ENCODE results near the gene AIMP2.
"Not testable (repeated sequence)": the region's sequence is repeated elsewhere in the genome, so short reads cannot be mapped to it uniquely, and the experiment has no call there.

AIMP2 gene

DNA sequence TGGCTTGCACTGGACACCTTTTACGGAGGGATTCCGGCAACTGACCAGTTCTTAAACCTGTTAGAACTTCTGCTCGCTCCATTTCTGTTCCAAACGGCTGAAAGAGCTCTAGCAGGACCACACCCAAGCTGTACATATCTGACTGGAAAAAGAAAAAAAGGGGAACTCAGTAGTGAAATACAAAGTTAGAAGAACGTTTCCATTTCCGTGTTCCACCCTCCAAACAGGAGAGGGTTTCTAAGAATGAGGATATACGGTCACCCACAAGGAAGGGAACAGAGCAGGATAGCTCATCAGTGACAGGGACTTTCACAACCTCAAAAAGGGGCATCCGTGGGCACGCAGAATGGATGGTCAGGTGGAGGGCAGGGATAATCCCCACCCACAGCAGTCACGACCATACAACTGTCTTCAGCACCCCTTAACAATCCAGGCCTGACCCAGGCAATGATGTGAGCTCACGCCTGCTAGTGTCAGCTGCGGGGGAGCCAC is 17.8 kb downstream of the AIMP2 start:
- peak; percentile 91 for DNase-seq

DNA sequence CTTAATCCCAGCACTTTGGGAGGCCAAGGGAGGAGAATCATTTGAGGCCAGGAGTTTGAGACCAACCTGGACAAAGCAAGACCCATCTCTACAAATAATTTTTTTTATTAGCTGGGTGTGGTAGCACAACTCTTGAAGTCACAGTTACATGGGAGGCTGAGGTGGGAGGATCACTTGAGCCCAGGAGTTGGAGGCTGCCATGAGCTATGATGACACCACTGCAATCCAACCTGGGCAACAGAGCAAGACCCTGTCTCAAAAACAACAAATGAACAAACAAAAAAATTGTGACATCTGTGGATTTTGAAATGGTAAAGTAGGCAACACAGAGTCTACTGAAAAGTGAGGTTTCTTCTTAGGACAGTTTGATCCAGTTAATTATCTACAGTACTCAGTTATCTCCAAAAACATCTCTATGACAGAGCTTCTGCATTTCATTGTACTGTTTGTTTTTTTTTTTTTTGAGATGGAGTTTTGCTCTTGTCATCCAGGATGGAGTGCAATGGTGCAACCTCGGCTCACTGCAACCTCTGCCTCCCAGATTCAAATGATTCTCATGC is 18.8 kb downstream of the AIMP2 start:
- no peak for DNase-seq

DNA sequence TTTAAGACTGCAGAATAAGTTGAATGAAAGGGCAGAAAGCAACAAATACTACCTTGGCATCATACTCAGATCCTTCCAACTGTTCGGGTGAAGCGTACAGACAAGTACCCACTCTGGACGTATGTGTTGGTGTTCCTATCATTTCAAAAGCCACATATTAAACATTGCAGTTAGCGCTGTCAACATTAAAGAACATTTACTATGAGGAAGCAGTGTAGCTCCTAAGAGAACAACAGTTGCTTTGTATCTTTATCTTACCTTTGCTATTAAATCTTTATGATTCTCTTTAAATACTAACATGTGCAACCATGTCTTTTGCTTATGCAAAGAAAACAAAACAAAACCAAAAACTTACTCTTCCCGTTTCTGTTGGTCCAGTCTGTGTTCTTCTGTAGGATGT is 19.5 kb downstream of the AIMP2 start:
- DNase-seq: no peak

DNA sequence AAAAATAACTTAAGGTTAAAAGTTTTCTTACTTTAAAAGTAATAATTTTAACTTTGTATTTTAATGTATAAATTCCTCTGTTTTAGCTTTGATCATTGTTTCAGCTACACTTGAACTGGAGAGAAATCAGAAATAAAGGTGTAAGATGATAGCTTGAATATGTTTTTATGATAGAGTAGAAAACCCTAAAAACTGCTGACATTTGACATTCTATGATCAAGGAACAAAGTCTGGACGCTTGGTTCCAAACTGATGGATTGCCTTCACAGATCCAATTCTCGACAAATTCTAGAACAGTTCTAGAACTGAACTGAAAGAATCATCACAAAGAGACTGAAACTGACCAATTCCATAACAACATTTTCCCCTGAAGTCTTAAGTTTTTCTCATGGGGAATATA is 21.9 kb downstream of the AIMP2 start, which contains the start of gene ANKRD61:
Gene ANKRD61 (plus strand): TSS at position 389 of the 400 bp plus-strand sequence. CDS start 0 bp downstream, at position 389.
- no peak for DNase-seq

DNA sequence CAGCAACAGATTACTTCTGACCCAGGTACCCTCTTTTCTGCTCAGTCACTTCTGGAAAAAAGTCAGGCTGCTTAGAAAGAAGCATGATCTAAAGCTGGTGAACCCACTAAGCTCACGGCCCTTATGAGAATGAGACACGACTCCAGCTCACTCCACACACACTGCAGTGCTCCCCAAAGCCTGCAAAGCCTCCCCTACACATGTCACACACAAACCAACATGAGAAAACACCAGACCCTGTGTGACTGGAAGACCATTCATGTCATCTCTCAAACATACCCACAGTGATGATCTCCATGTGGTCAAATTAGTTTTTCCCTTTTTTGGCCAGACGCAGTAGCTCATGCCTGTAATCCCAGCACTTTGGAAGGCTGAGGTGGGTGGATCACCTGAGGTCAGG is 22.5 kb downstream of the AIMP2 start:
- DNase-seq: no peak

DNA sequence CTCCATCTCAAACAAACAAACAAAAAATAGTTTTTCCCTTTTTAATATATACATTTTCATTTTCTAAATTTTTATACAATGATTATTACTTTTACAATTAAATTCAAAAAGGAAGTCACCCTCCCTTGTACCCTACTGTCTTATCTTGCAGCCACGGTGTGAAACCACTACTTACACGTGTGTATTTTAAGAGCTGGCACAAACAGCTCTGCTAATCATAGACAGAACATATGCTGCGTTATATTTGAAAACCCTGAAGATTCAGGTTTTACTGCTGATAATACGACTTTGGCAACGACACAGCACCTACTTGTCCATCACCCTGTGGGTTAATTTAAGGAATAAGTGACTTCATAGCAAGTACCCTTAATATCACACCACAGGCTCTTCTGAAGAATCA is 23.1 kb downstream of the AIMP2 start:
- no peak for DNase-seq

DNA sequence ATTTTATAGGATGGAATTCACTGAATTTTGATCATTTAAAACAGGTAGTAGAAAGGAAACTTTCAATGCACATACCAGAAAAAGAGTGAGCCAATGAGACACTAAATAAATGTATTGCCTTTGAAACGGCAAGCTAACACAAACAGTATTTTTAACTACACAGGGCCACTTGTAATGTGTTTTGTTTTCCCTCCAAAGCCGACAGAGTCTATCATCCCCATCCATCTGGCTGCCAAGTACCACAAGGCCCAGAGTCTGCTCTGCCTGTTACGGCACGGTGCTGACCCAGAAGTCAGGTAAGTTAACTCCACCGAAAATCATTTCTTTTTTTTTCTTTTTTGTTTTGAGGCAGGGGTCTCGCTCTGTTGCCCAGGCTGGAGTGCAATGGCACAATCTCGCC is 23.6 kb downstream of the AIMP2 start:
- DNase-seq: no peak

DNA sequence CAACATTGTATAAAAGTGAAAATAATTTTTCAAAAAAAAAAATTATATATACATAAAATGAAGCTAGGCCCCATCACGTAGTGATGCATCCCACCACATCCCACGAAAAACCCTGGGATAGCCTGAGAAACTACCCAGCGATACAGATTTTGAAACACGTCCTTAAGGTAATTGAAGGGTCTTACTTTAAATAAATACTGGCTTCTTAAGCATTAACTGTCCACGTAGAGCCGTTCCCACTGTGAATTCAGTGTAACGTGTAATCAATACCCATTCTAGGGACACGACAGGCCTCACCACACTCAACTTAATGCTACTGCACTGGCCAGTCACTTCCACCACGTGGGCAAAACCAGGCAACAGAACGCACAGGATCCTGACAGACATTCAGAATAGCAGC is 26.1 kb downstream of the AIMP2 start:
- no peak for DNase-seq

DNA sequence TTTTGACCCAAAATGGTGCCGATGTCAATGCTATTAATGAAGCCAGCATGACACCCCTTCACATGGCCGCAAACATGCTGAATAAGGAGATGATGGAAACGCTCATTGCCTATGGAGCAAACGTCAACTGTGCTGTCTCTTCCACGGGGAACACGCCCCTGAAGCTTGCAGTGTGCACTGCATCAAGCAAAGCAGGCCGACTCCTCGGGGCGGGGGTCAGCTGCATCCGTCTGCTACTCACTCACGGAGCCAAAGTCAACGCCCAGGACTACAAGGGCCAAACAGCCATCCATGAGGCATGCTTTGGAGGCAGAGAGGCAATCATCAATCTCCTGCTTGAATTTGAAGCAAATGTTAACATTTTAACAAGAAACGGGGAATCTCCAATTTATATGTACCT is 26.6 kb downstream of the AIMP2 start:
- no peak for DNase-seq

DNA sequence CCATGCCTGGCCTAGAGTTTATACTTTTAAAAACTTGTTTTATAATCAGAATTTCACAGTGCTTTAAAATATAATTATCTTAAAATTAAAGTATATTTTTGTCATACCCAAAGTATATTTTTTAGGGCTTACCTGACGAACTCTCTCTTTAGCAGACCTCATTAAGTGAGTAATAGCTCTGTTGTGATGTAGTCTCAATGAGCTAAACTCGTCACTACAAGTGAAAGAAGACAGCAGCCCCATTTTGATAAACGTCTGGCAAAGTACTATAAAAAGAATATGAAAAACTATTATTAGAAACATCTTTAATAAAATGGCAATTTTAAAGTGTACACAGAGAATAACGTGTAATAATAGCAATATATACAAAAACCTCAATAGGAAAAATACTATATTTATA is 40.7 kb downstream of the AIMP2 start:
- DNase-seq: no peak

DNA sequence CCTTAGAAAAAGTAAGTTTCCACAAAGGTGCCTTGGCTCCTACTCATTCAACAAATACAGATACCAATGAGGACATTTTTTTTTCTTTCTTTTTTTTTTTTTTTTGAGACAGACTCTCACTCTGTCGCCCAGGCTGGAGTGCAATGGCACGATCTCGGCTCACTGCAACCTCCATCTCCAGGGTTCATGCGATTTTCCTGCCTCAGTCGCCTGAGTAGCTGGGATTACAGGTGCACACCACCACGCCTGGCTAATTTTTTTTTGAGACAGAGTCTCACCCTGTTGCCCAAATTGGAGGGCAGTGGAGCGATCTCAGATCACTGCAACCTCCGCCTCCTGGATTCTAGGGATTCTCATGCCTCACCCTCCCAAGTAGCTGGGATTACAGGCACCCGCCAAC is 42.1 kb downstream of the AIMP2 start:
- DNase-seq: not testable (repeated sequence)

DNA sequence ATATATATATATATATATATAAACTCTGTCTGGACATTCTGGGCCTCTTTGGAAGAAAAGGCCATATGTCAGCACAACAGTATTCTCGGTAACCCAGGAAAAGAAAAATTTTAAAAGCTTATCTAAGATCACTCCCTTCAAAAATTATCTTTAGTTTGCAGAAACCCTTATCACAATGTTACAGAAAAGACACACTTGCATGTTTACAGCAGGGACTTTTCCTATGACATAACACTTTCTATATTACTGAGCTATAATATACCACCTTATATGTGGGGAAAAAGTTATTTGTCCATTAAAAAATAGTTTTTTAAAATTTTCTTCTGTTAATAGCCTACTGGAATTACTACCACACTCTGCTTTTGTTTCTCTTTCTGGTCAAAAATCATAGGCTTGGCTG is 47.5 kb downstream of the AIMP2 start:
- no peak for DNase-seq

DNA sequence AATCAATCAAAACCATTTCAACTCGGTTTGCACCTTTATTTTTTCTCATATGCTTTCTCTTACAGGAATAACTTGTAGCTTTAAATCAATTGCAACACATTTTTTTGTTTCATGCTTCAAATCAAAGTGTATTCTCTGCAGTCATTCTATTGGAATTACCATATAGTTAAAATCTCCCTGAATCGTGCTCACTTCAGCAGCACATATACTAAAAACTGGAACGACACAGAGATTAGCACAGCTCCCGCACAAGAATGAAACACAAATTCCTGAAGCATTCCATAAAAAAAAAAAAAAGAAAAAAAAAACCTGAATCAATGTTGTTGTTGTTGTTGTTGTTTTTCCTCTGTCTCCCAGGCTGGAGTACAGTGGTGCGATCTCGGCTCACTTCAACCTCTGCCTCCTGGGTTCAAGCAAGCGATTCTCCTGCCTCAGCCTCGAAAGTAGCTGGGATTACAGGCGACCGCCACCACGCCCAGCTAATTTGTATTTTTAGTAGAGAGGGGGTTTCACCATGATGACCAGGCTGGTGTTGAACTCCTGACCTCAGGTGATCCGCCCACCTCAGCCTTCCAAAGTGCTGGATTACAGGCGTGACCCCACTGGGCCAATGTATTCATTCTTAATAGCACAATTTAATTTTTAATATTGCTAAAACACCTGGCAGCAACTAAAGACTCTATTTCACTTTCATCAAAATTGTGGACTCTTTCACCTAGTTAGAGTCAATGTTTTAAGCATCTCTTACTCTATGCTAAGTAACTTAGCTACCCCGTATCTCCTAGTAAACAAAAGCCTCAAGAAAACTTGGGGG is 48.5 kb downstream of the AIMP2 start:
- DNase-seq: no peak

DNA sequence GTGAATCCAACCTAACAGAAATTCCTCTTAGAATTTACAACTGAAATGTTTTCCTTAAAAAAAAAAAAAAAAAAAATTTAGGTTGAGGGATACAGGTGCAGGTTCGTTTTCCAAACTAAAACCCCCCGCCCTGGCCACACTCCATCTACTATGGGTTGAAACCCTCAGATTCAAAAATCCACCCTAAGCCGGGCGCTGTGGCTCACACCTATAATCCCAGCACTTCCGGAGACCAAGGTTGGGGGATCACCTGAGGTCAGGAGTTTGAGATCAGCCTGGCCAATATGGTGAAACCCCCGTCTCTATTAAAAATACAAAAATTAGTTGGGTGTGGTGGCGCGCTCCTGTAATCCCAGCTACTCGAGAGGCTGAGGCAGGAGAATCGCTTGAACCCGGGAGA is 50.9 kb downstream of the AIMP2 start:
- not testable (repeated sequence) for DNase-seq

DNA sequence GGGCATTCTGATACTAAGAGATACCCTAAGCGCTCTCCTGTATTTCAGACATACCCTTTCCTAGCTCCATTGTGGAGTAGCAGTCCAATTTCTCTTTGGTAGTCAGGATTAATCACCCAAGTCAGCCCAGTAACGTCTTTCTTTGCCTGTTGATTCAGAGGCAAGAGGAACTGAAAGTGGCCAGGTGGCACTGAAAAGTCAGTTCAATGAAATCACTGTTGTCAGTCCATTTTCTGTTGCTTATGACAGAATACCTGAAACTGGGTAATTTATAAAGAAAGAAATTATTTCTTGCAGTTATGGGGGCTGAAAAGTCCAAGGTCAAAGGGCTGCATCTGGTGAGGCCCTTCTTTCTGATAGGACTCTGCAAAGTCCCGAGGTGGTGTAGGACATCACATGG is 62.3 kb downstream of the AIMP2 start:
- peak; percentile 13 for DNase-seq
